IPS-20b (cell line): Measurements from ENCODE around the gene CACNG1.
"Not testable (repeated sequence)": the region's sequence is repeated elsewhere in the genome, so short reads cannot be mapped to it uniquely, and the experiment has no call there.

ENCODE experiments used
- H3K27ac ChIP-seq: one replicate; pipeline ENCODE4 v1.5.1; 2013; ENCODE audit warnings: low read length
- H3K27me3 ChIP-seq: 2 replicates; pipeline ENCODE4 v1.6.1; 2013; ENCODE audit warnings: mild to moderate bottlenecking, low read length, inconsistent platforms; ENCODE audit not compliant: insufficient read depth
- H3K36me3 ChIP-seq: 2 replicates; pipeline ENCODE4 v1.6.1; 2013; ENCODE audit warnings: low read depth, mild to moderate bottlenecking, inconsistent platforms, low read length, moderate library complexity; ENCODE audit not compliant: insufficient read depth
- H3K4me1 ChIP-seq: 2 replicates; pipeline ENCODE4 v1.6.1; 2013; ENCODE audit warnings: mild to moderate bottlenecking, control low read depth, inconsistent platforms, low read length, moderate library complexity; ENCODE audit not compliant: insufficient read depth
- H3K4me3 ChIP-seq: 2 replicates; pipeline ENCODE4 v1.5.1; 2013; ENCODE audit warnings: mild to moderate bottlenecking, low read length, inconsistent platforms
- H3K9ac ChIP-seq: 2 replicates; pipeline ENCODE4 v1.6.1; 2013; ENCODE audit warnings: low read depth, mild to moderate bottlenecking, inconsistent platforms, low read length, moderate library complexity
- H3K9me3 ChIP-seq: 2 replicates; pipeline ENCODE4 v1.6.1; 2013; ENCODE audit warnings: mild to moderate bottlenecking, low read depth, low read length, inconsistent platforms; ENCODE audit not compliant: insufficient read depth

The CACNG1 gene

GRCh38 chr17:67027031-67027628, 17.2 kb upstream of the CACNG1 start:
- H3K9me3 ChIP-seq: no peaks in the 10 kb centered on the region
- H3K4me3 ChIP-seq: no peak overlapping the region
- no peaks in the 10 kb centered on the region for H3K27me3 ChIP-seq
- H3K27ac ChIP-seq: no peak overlapping the region
- no peak overlapping the region for H3K9ac ChIP-seq
- H3K4me1 ChIP-seq: no peaks in the 10 kb centered on the region
- no peaks in the 10 kb centered on the region for H3K36me3 ChIP-seq

GRCh38 chr17:67030641-67031040, 13.7 kb upstream of the CACNG1 start:
- Histone ChIP-seq H3K9ac (no peak overlapping the region), H3K27ac (no peak overlapping the region), H3K9me3 (no peaks in the 10 kb centered on the region), H3K4me3 (no peak overlapping the region), H3K27me3 (no peaks in the 10 kb centered on the region), H3K4me1 (no peaks in the 10 kb centered on the region), H3K36me3 (no peaks in the 10 kb centered on the region)

- Histone ChIP-seq H3K9me3 (no peaks in the 10 kb centered on the region), H3K27me3 (no peaks in the 10 kb centered on the region), H3K27ac (no peak overlapping the region), H3K4me1 (no peaks in the 10 kb centered on the region), H3K36me3 (no peaks in the 10 kb centered on the region), H3K9ac (no peak overlapping the region), H3K4me3 (no peak overlapping the region)
Measured at GRCh38 chr17:67032382-67032781, 12.0 kb upstream of the CACNG1 start.

GRCh38 chr17:67032985-67033384, 11.4 kb upstream of the CACNG1 start:
- H3K36me3 ChIP-seq: no peaks in the 10 kb centered on the region
- H3K4me1 ChIP-seq: no peaks in the 10 kb centered on the region

GRCh38 chr17:67033613-67034012, 10.7 kb upstream of the CACNG1 start:
- no peaks in the 10 kb centered on the region for H3K27me3 ChIP-seq
- no peak overlapping the region for H3K9ac ChIP-seq
- no peak overlapping the region for H3K27ac ChIP-seq
- no peaks in the 10 kb centered on the region for H3K36me3 ChIP-seq
- no peak overlapping the region for H3K4me3 ChIP-seq
- no peaks in the 10 kb centered on the region for H3K4me1 ChIP-seq
- no peaks in the 10 kb centered on the region for H3K9me3 ChIP-seq

More at GRCh38 chr17:67032985-67033384, 11.4 kb upstream of the CACNG1 start:
- H3K27ac ChIP-seq: no peak overlapping the region
- no peaks in the 10 kb centered on the region for H3K27me3 ChIP-seq
- H3K9me3 ChIP-seq: no peaks in the 10 kb centered on the region
- no peak overlapping the region for H3K4me3 ChIP-seq
- no peak overlapping the region for H3K9ac ChIP-seq

GRCh38 chr17:67035131-67036083, 8.9 kb upstream of the CACNG1 start:
- H3K9ac ChIP-seq: no peak overlapping the region
- H3K4me3 ChIP-seq: no peak overlapping the region
- no peaks in the 10 kb centered on the region for H3K36me3 ChIP-seq
- H3K9me3 ChIP-seq: no peaks in the 10 kb centered on the region
- 0 out of 2 replicates have a peak, but pooled peaks cover 3% of the 10 kb centered on the region for H3K4me1 ChIP-seq
- H3K27me3 ChIP-seq: no peaks in the 10 kb centered on the region
- H3K27ac ChIP-seq: no peak overlapping the region

GRCh38 chr17:67038861-67039365, 5.4 kb upstream of the CACNG1 start:
- Histone ChIP-seq H3K4me3 (no peak overlapping the region), H3K9me3 (no peaks in the 10 kb centered on the region), H3K36me3 (no peaks in the 10 kb centered on the region), H3K27me3 (no peaks in the 10 kb centered on the region), H3K4me1 (0 out of 2 replicates have a peak, but pooled peaks cover 3% of the 10 kb centered on the region), H3K27ac (no peak overlapping the region), H3K9ac (no peak overlapping the region)

- H3K36me3 ChIP-seq: no peaks in the 10 kb centered on the region
- no peak overlapping the region for H3K27ac ChIP-seq
- no peak overlapping the region for H3K4me3 ChIP-seq
- no peaks in the 10 kb centered on the region for H3K9me3 ChIP-seq
- no peaks in the 10 kb centered on the region for H3K27me3 ChIP-seq
- 0 out of 2 replicates have a peak, but pooled peaks cover 3% of the 10 kb centered on the region for H3K4me1 ChIP-seq
- H3K9ac ChIP-seq: no peak overlapping the region
Measured at GRCh38 chr17:67040652-67041051, 3.7 kb upstream of the CACNG1 start.

- H3K9ac ChIP-seq, H3K27me3 ChIP-seq, H3K4me1 ChIP-seq, H3K9me3 ChIP-seq, H3K4me3 ChIP-seq, H3K27ac ChIP-seq, H3K36me3 ChIP-seq: not testable (repeated sequence)
Measured at GRCh38 chr17:67041119-67041518, 3.2 kb upstream of the CACNG1 start.

- Histone ChIP-seq H3K4me1 (0 out of 2 replicates have a peak, but pooled peaks cover 3% of the 10 kb centered on the region), H3K9ac (no peak overlapping the region), H3K9me3 (no peaks in the 10 kb centered on the region), H3K4me3 (no peak overlapping the region), H3K27me3 (no peaks in the 10 kb centered on the region), H3K36me3 (no peaks in the 10 kb centered on the region), H3K27ac (no peak overlapping the region)
Measured at GRCh38 chr17:67041531-67041930, 2.8 kb upstream of the CACNG1 start.

GRCh38 chr17:67041941-67042899, 2.1 kb upstream of the CACNG1 start:
- H3K36me3 ChIP-seq: no peaks in the 10 kb centered on the region
- H3K4me3 ChIP-seq: no peak overlapping the region
- no peak overlapping the region for H3K27ac ChIP-seq
- no peak overlapping the region for H3K9ac ChIP-seq
- 0 out of 2 replicates have a peak, but pooled peaks cover 3% of the 10 kb centered on the region for H3K4me1 ChIP-seq
- H3K9me3 ChIP-seq: no peaks in the 10 kb centered on the region
- H3K27me3 ChIP-seq: no peaks in the 10 kb centered on the region
